GM23338 (cell line): ENCODE data around the gene PDE5A. TPM values are rescaled to one million over a fixed set of nuclear protein-coding genes. Genes with fewer than 3 reads are reported as not detected.

ENCODE experiments used
- ATAC-seq: fragments of 200-7000 bp; cut with Tn5 transposase; 3 replicates; pipeline ENCODE4 v1.9.1; 2020
- DNase-seq: peaks from one replicate; pipeline ENCODE4 v3.0.0-alpha.2; 2015; ENCODE audit warnings: low spot score
- H2AFZ ChIP-seq: fragments of 200-600 bp; sonication (generic); 2 replicates; pipeline ENCODE4 v1.8.0; 2016; ENCODE audit warnings: antibody characterized with exemption, mild to moderate bottlenecking, moderate library complexity
- H3F3A ChIP-seq: fragments of 200-600 bp; sonication (generic); replicated peaks from 2 replicates; pipeline ENCODE4 v1.8.0; 2017; ENCODE audit warnings: antibody characterized with exemption, mixed run types, low read depth
- H3K27ac ChIP-seq: fragments of 200-600 bp; sonication (generic); 2 replicates; pipeline ENCODE4 v1.6.1; 2016; ENCODE audit warnings: low read depth
- H3K27me3 ChIP-seq: fragments of 200-600 bp; sonication (generic); 2 replicates; pipeline ENCODE4 v1.8.0; 2016; ENCODE audit warnings: mild to moderate bottlenecking, mixed run types, moderate library complexity; ENCODE audit not compliant: insufficient read depth
- H3K36me3 ChIP-seq: fragments of 200-600 bp; sonication (generic); 2 replicates; pipeline ENCODE4 v1.8.0; 2016; ENCODE audit warnings: mild to moderate bottlenecking; ENCODE audit not compliant: insufficient read depth
- H3K4me1 ChIP-seq: fragments of 200-600 bp; sonication (generic); 2 replicates; pipeline ENCODE4 v1.8.0; 2016; ENCODE audit warnings: mild to moderate bottlenecking, moderate library complexity; ENCODE audit not compliant: insufficient read depth
- H3K4me2 ChIP-seq: fragments of 200-600 bp; sonication (generic); 2 replicates; pipeline ENCODE4 v1.7.1; 2017; ENCODE audit warnings: mixed run types
- H3K4me3 ChIP-seq: fragments of 200-600 bp; sonication (generic); 2 replicates; pipeline ENCODE4 v1.6.1; 2016; ENCODE audit warnings: mixed run types
- H3K79me2 ChIP-seq: fragments of 200-600 bp; sonication (generic); replicated peaks from 2 replicates; pipeline ENCODE4 v1.8.0; 2017; ENCODE audit warnings: mild to moderate bottlenecking; ENCODE audit not compliant: insufficient read depth
- H3K9me2 ChIP-seq: fragments of 200-600 bp; sonication (generic); 2 replicates; pipeline ENCODE4 v1.8.0; 2017; ENCODE audit not compliant: insufficient read depth
- H4K20me1 ChIP-seq: fragments of 200-600 bp; sonication (generic); replicated peaks from 2 replicates; pipeline ENCODE4 v1.8.0; 2017; ENCODE audit warnings: mild to moderate bottlenecking; ENCODE audit not compliant: insufficient read depth
- H3K27ac Mint-ChIP-seq: 2 replicates; pipeline ENCODE4 v1.8.0; 2020; ENCODE audit warnings: inconsistent platforms, mild to moderate bottlenecking, moderate library complexity, mixed read lengths
- H3K27me3 Mint-ChIP-seq: 3 replicates; pipeline ENCODE4 v1.8.0; 2022; ENCODE audit warnings: low read depth, mild to moderate bottlenecking, moderate library complexity, mixed read lengths, inconsistent platforms; ENCODE audit not compliant: insufficient read depth, poor library complexity
- H3K36me3 Mint-ChIP-seq: 3 replicates; pipeline ENCODE4 v1.8.0; 2021; ENCODE audit warnings: low read depth, mild to moderate bottlenecking, inconsistent platforms, moderate library complexity, mixed read lengths
- H3K4me1 Mint-ChIP-seq: 3 replicates; pipeline ENCODE4 v1.8.0; 2020; ENCODE audit warnings: mild to moderate bottlenecking, inconsistent platforms, mixed read lengths
- H3K4me3 Mint-ChIP-seq: 3 replicates; pipeline ENCODE4 v1.8.0; 2021; ENCODE audit warnings: moderate library complexity, mild to moderate bottlenecking, inconsistent platforms, mixed read lengths
- H3K9me3 Mint-ChIP-seq: 3 replicates; pipeline ENCODE4 v1.8.0; 2020; ENCODE audit warnings: moderate library complexity, mild to moderate bottlenecking, inconsistent platforms, mixed read lengths
- EZH2phosphoT487 ChIP-seq: fragments of 200-600 bp; sonication (generic); IDR thresholded peaks from one replicate; pipeline ENCODE4 v1.8.1; 2018; ENCODE audit warnings: antibody characterized with exemption; ENCODE audit not compliant: unreplicated experiment
- NANOG ChIP-seq: IDR thresholded peaks from 2 replicates; pipeline ENCODE4 v1.6.1; 2016; ENCODE audit warnings: antibody characterized with exemption, borderline replicate concordance
- ZNF462 ChIP-seq: fragments of 250-450 bp; sonication (Bioruptor Pico); IDR thresholded peaks from 2 replicates; pipeline ENCODE4 v1.5.0; 2020; ENCODE audit warnings: mild to moderate bottlenecking, moderate library complexity
- polyA plus RNA-seq: library from polyadenylated mRNA; unstranded; fragments of >200 nt; fragmentation: Nextera tagmentation; extraction: Ambion mirVana; gene quantifications from 2 replicates; pipeline ENCODE4 v1.2.1, GENCODE V29; 2016
- total RNA-seq: library from RNA; depleted of rRNA; stranded (reverse); fragments of >200 nt; shearing (Covaris generic); gene quantifications from 2 replicates; pipeline ENCODE4 v1.2.3, GENCODE V29; 2014
- TF ChIP-seq, protein P1 (sequence below): IDR thresholded peaks from one replicate; pipeline ENCODE4 v1.6.1; 2018; ENCODE audit warnings: antibody characterized with exemption; ENCODE audit not compliant: unreplicated experiment

Gene PDE5A
- total and polyA plus RNA-seq, 2 experiments from 2014 or later, result 15.0 to 22.6 TPM

DNA sequence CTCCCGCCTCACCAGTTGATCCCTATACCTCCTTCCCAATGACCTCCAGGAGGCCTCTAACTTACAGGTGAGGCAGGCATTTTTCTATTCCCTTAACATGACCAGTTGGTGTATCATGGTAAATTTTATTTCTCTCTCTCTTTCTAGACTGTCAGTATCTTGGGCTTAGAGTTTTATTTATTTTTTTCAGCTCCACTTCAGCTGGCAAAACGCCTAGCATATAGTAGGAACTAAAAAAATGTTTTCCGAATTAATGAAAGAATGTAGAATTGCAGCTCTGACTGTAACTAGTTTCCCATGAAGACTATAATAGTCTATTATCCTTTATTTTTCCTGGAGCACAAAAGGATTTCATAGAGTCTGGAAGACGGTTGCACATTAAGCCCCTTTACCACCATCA lies 84.8 kb downstream of the PDE5A start (continued):
- no peak for TF ChIP-seq ZNF462 (CRISPR knock-in tag)
- no peak for TF ChIP-seq EZH2phosphoT487
- TF ChIP-seq NANOG, result no peak
- TF ChIP-seq, protein P1, sequence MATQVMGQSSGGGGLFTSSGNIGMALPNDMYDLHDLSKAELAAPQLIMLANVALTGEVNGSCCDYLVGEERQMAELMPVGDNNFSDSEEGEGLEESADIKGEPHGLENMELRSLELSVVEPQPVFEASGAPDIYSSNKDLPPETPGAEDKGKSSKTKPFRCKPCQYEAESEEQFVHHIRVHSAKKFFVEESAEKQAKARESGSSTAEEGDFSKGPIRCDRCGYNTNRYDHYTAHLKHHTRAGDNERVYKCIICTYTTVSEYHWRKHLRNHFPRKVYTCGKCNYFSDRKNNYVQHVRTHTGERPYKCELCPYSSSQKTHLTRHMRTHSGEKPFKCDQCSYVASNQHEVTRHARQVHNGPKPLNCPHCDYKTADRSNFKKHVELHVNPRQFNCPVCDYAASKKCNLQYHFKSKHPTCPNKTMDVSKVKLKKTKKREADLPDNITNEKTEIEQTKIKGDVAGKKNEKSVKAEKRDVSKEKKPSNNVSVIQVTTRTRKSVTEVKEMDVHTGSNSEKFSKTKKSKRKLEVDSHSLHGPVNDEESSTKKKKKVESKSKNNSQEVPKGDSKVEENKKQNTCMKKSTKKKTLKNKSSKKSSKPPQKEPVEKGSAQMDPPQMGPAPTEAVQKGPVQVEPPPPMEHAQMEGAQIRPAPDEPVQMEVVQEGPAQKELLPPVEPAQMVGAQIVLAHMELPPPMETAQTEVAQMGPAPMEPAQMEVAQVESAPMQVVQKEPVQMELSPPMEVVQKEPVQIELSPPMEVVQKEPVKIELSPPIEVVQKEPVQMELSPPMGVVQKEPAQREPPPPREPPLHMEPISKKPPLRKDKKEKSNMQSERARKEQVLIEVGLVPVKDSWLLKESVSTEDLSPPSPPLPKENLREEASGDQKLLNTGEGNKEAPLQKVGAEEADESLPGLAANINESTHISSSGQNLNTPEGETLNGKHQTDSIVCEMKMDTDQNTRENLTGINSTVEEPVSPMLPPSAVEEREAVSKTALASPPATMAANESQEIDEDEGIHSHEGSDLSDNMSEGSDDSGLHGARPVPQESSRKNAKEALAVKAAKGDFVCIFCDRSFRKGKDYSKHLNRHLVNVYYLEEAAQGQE, result no peak

- H3K36me3 Mint-ChIP-seq, result peaks cover 5% of the 10 kb centered on the region; the same call in 1 of the 3 replicates
- no peaks in the 10 kb centered on the region for H3F3A ChIP-seq
- no peak overlapping the region for H3K4me3 ChIP-seq
- no peak overlapping the region for H3K4me3 Mint-ChIP-seq
- DNase-seq (no peak), ATAC-seq (no peak)
- no peak overlapping the region for H2AFZ ChIP-seq
- no peaks in the 10 kb centered on the region for H3K4me1 ChIP-seq
- H3K4me2 ChIP-seq, result no peak overlapping the region
- H4K20me1 ChIP-seq, result no peaks in the 10 kb centered on the region
- H3K9me2 ChIP-seq, result no peaks in the 10 kb centered on the region
- no peaks in the 10 kb centered on the region for H3K4me1 Mint-ChIP-seq
- H3K27ac Mint-ChIP-seq, result no peak overlapping the region
- peaks cover 10% of the 10 kb centered on the region; the same call in 1 of the 2 replicates for H3K36me3 ChIP-seq
- no peaks in the 10 kb centered on the region for H3K27me3 Mint-ChIP-seq
- H3K27ac ChIP-seq, result no peak overlapping the region
- no peaks in the 10 kb centered on the region for H3K27me3 ChIP-seq
- H3K9me3 Mint-ChIP-seq, result no peaks in the 10 kb centered on the region
- no peaks in the 10 kb centered on the region for H3K79me2 ChIP-seq
- TF ChIP-seq EZH2phosphoT487 (no peak), NANOG (no peak)
- TF ChIP-seq, protein P1, result no peak
Observed at GRCh38 chr4:119543187-119543586, 85.4 kb downstream of the PDE5A start.
